Measurements from ENCODE around the gene B9D1. TPM values are rescaled to one million over a fixed set of nuclear protein-coding genes. Genes with fewer than 3 reads are reported as not detected.

The B9D1 gene
- total RNA-seq, 1 experiment from 2014 or later = 48.0 TPM

GRCh38 chr17:19296786-19297778, 65.4 kb downstream of the B9D1 start:
- Histone ChIP-seq H3K9me3 (ENCODE audit: low read length) (no peaks in the 10 kb centered on the region), H3F3A (ENCODE audit: low read length, unreplicated experiment) (no peaks in the 10 kb centered on the region), H3K36me3 (ENCODE audit: low read depth, low read length) (no peaks in the 10 kb centered on the region), H2AFZ (ENCODE audit: low read length) (no peak overlapping the region), H3K4me1 (ENCODE audit: insufficient read depth, low read length) (no peaks in the 10 kb centered on the region), H3K79me2 (ENCODE audit: low read length) (0 out of 2 replicates have a peak, but pooled peaks cover 3% of the 10 kb centered on the region), H3K4me3 (ENCODE audit: low read length) (no peak overlapping the region), H4K20me1 (ENCODE audit: low read length) (0 out of 2 replicates have a peak, but pooled peaks cover under 1% of the 10 kb centered on the region), H3K27me3 (ENCODE audit: low read length) (no peaks in the 10 kb centered on the region), H3K9me2 (replicated peaks; ENCODE audit: low read length) (no peaks in the 10 kb centered on the region), H3K9ac (ENCODE audit: low read length) (no peak overlapping the region), H3K4me2 (ENCODE audit: low read length) (no peak overlapping the region), H3K27ac (ENCODE audit: low read length) (no peak overlapping the region)
- POLR2A ChIA-PET (ENCODE audit: unreplicated experiment) = no interaction called here
- no peak for ATAC-seq
- intact Hi-C loops (cut with micrococcal nuclease) = no loop called here
- no peak for DNase-seq
- CTCF ChIA-PET = no interaction called here
- TF ChIP-seq EZH2phosphoT487 (IDR thresholded peaks at IDR 0.05; ENCODE audit: borderline replicate concordance, low read length) (no peak), EZH2 (IDR thresholded peaks at IDR 0.05; ENCODE audit: low read length, unreplicated experiment) (no peak), CTCF (conservative IDR thresholded peaks at IDR 0.05; ENCODE audit: low read depth, low read length) (no peak)
- no TSS peak for BruUV-seq (replicated peaks)

GRCh38 chr17:19295473-19296135, 66.9 kb downstream of the B9D1 start:
- no peak overlapping the region for H3K4me2 ChIP-seq (ENCODE audit: low read length)
- DNase-seq (no peak), ATAC-seq (no peak)
- H2AFZ ChIP-seq (ENCODE audit: low read length) = no peak overlapping the region
- no peak overlapping the region for H3K27ac ChIP-seq (ENCODE audit: low read length)
- H3K4me3 ChIP-seq (ENCODE audit: low read length) = no peak overlapping the region
- ChIA-PET POLR2A (ENCODE audit: unreplicated experiment) (no interaction called here), CTCF (no interaction called here)
- BruUV-seq (replicated peaks) = no TSS peak
- H3K4me1 ChIP-seq (ENCODE audit: insufficient read depth, low read length) = no peaks in the 10 kb centered on the region
- H3K79me2 ChIP-seq (ENCODE audit: low read length) = 0 out of 2 replicates have a peak, but pooled peaks cover 7% of the 10 kb centered on the region
- no peaks in the 10 kb centered on the region for H3K9me2 ChIP-seq (replicated peaks; ENCODE audit: low read length)
- H3F3A ChIP-seq (ENCODE audit: low read length, unreplicated experiment) = no peaks in the 10 kb centered on the region
- H3K27me3 ChIP-seq (ENCODE audit: low read length) = no peaks in the 10 kb centered on the region
- H3K9ac ChIP-seq (ENCODE audit: low read length) = no peak overlapping the region
- 0 out of 2 replicates have a peak, but pooled peaks cover 6% of the 10 kb centered on the region for H4K20me1 ChIP-seq (ENCODE audit: low read length)
- no peaks in the 10 kb centered on the region for H3K36me3 ChIP-seq (ENCODE audit: low read depth, low read length)
- intact Hi-C loops (cut with micrococcal nuclease) = no loop called here
- TF ChIP-seq CTCF (conservative IDR thresholded peaks at IDR 0.05; ENCODE audit: low read depth, low read length) = no peak
- TF ChIP-seq EZH2 (IDR thresholded peaks at IDR 0.05; ENCODE audit: low read length, unreplicated experiment) = no peak
- no peak for TF ChIP-seq EZH2phosphoT487 (IDR thresholded peaks at IDR 0.05; ENCODE audit: borderline replicate concordance, low read length)
- no peaks in the 10 kb centered on the region for H3K9me3 ChIP-seq (ENCODE audit: low read length)

Data from PC-3 (cell line).